Hepatocyte (in vitro differentiated cells): Measurements from ENCODE around the gene ERCC1. TPM values are rescaled to one million over a fixed set of nuclear protein-coding genes. Genes with fewer than 3 reads are reported as not detected.

Experiments used
- DNase-seq: peaks from one replicate; pipeline ENCODE4 v3.0.0-alpha.2; 2016; ENCODE audit warnings: low spot score
- H2AFZ ChIP-seq: fragments of 200-600 bp; sonication (generic); 2 replicates; pipeline ENCODE4 v1.6.0; 2016; ENCODE audit warnings: antibody characterized with exemption, mild to moderate bottlenecking
- H3K27ac ChIP-seq: fragments of 200-600 bp; sonication (generic); 2 replicates; pipeline ENCODE4 v1.5.1; 2016; ENCODE audit warnings: mild to moderate bottlenecking
- H3K27me3 ChIP-seq: fragments of 200-600 bp; sonication (generic); 2 replicates; pipeline ENCODE4 v1.6.1; 2016
- H3K36me3 ChIP-seq: fragments of 200-600 bp; sonication (generic); replicated peaks from 2 replicates; pipeline ENCODE4 v1.5.1; 2016; ENCODE audit warnings: low read depth; ENCODE audit not compliant: insufficient read depth
- H3K4me1 ChIP-seq: fragments of 200-600 bp; sonication (generic); 2 replicates; pipeline ENCODE4 v1.5.1; 2016; ENCODE audit warnings: mild to moderate bottlenecking, moderate library complexity; ENCODE audit not compliant: insufficient read depth
- H3K4me2 ChIP-seq: fragments of 200-600 bp; sonication (generic); 2 replicates; pipeline ENCODE4 v1.6.0; 2016
- H3K4me3 ChIP-seq: fragments of 200-600 bp; sonication (generic); 2 replicates; pipeline ENCODE4 v1.5.1; 2016; ENCODE audit warnings: mild to moderate bottlenecking
- H3K79me2 ChIP-seq: fragments of 200-600 bp; sonication (generic); 2 replicates; pipeline ENCODE4 v1.6.0; 2017; ENCODE audit warnings: mild to moderate bottlenecking
- H3K9me2 ChIP-seq: fragments of 200-600 bp; sonication (generic); replicated peaks from 2 replicates; pipeline ENCODE4 v1.6.0; 2017; ENCODE audit warnings: mild to moderate bottlenecking; ENCODE audit not compliant: insufficient read depth
- H3K9me3 ChIP-seq: fragments of 200-600 bp; sonication (generic); 2 replicates; pipeline ENCODE4 v1.5.1; 2016; ENCODE audit warnings: low read depth, mild to moderate bottlenecking
- H4K20me1 ChIP-seq: fragments of 200-600 bp; sonication (generic); 2 replicates; pipeline ENCODE4 v1.6.0; 2016; ENCODE audit warnings: mild to moderate bottlenecking; ENCODE audit not compliant: insufficient read depth, poor library complexity, severe bottlenecking
- CTCF ChIP-seq: fragments of 200-600 bp; sonication (generic); IDR thresholded peaks from 2 replicates; pipeline ENCODE4 v1.5.1; 2016; ENCODE audit warnings: antibody characterized with exemption, mild to moderate bottlenecking; ENCODE audit not compliant: poor library complexity
- EZH2 ChIP-seq: fragments of 200-600 bp; sonication (generic); IDR thresholded peaks from 2 replicates; pipeline ENCODE4 v1.6.1; 2016; ENCODE audit warnings: antibody characterized with exemption, mild to moderate bottlenecking, borderline replicate concordance
- EZH2phosphoT487 ChIP-seq: fragments of 200-600 bp; sonication (generic); IDR thresholded peaks from one replicate; pipeline ENCODE4 v1.6.1; 2018; ENCODE audit warnings: antibody characterized with exemption, mild to moderate bottlenecking, low read depth, moderate library complexity; ENCODE audit not compliant: unreplicated experiment, severe bottlenecking
- WGBS: methylation state at CpG from one replicate; pipeline ENCODE4 v1.1.6; 2016; ENCODE audit warnings: low lambda C conversion rate; ENCODE audit errors: missing lambda C conversion rate; 5-methylcytosine and 5-hydroxymethylcytosine counted together
- polyA plus RNA-seq: library from polyadenylated mRNA; unstranded; fragments of >200 nt; fragmentation: Nextera tagmentation; extraction: Ambion mirVana; gene quantifications from 2 replicates; pipeline ENCODE4 v1.2.1, GENCODE V29; 2016
- total RNA-seq: library from RNA; depleted of rRNA; stranded (reverse); fragments of >200 nt; gene quantifications from 2 replicates; pipeline ENCODE4 v1.2.3, GENCODE V29; 2014

The ERCC1 gene
- total and polyA plus RNA-seq, 2 experiments from 2014 or later: 42.5 to 66.7 TPM

DNA sequence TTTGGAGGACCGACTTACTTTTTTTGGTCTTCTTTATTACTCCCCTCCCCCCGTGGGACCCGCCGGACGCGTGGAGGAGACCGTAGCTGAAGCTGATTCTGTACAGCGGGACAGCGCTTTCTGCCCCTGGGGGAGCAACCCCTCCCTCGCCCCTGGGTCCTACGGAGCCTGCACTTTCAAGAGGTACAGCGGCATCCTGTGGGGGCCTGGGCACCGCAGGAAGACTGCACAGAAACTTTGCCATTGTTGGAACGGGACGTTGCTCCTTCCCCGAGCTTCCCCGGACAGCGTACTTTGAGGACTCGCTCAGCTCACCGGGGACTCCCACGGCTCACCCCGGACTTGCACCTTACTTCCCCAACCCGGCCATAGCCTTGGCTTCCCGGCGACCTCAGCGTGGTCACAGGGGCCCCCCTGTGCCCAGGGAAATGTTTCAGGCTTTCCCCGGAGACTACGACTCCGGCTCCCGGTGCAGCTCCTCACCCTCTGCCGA lies 44.5 kb upstream of the ERCC1 start:
- no peaks in the 10 kb centered on the region for H3K9me3 ChIP-seq
- peak overlapping the region; percentile 96 for H3K4me2 ChIP-seq
- H3K36me3 ChIP-seq: no peaks in the 10 kb centered on the region
- TF ChIP-seq EZH2 (no peak), CTCF (no peak), EZH2phosphoT487 (no peak)
- H3K79me2 ChIP-seq: no peaks in the 10 kb centered on the region
- WGBS: 3% methylated on average over 31 of the region's 31 CpGs
- H3K27ac ChIP-seq: peak overlapping the region; percentile 91
- H3K4me3 ChIP-seq: peak overlapping the region; percentile 90
- H3K27me3 ChIP-seq: peaks cover 16% of the 10 kb centered on the region
- H3K9me2 ChIP-seq: no peaks in the 10 kb centered on the region
- DNase-seq: peak; percentile 57
- no peak overlapping the region for H2AFZ ChIP-seq
- H4K20me1 ChIP-seq: no peaks in the 10 kb centered on the region
- peaks cover 7% of the 10 kb centered on the region for H3K4me1 ChIP-seq

DNA sequence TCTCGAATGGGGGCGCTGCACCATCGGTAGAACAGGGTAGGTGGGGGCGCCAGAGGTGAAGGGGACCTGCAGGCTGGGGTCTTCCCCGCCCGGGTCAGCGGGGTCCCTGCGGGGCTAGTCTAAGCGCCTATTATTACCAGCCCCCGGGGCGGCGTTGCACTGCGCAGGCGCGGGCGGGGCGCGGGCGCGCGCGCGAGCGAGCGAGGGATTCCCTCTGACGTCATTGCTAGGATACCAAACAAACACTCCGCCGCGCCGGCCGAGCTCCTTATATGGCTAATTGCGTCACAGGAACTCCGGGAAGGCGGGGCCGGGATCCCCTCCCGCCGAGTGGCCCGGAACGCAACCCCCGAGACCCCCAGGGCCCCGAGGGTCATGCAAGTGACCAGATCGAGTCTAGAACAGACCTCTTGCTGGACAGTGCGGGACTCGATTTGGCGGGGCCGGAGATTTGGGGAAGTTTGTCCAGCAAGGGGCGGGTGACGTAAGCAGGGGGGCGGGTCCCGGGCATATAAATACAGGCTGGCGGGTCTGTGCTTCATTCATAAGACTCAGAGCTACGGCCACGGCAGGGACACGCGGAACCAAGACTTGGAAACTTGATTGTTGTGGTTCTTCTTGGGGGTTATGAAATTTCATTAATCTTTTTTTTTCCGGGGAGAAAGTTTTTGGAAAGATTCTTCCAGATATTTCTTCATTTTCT lies 43.9 kb upstream of the ERCC1 start, which contains the start of gene FOSB:
Gene FOSB, plus strand, starts transcription at position 541 of the 703 bp plus-strand sequence. CDS start 591 bp downstream, outside the sequence.
- Histone ChIP-seq H3K27me3 (peaks cover 11% of the 10 kb centered on the region), H3K4me2 (peak within 1 kb of the TSS; percentile 96), H3K36me3 (no peaks in the 10 kb centered on the region), H3K9me3 (no peaks in the 10 kb centered on the region), H3K4me3 (peak within 1 kb of the TSS; percentile 90), H3K9me2 (no peaks in the 10 kb centered on the region), H3K79me2 (no peaks in the 10 kb centered on the region), H3K27ac (peak within 1 kb of the TSS; percentile 91), H4K20me1 (no peaks in the 10 kb centered on the region), H2AFZ (peak within 1 kb of the TSS; percentile 99), H3K4me1 (peaks cover 7% of the 10 kb centered on the region)
- WGBS: under 1% methylated on average over 52 of the region's 56 CpGs
- TF ChIP-seq CTCF (peak; percentile 31), EZH2 (no peak)
- peak; percentile 99 for DNase-seq

- Histone ChIP-seq H3K27me3 (peaks cover 6% of the 10 kb centered on the region), H3K4me1 (peaks cover 7% of the 10 kb centered on the region), H4K20me1 (no peaks in the 10 kb centered on the region), H3K9me3 (no peaks in the 10 kb centered on the region), H2AFZ (peak overlapping the region; percentile 99), H3K79me2 (no peaks in the 10 kb centered on the region), H3K4me2 (peak overlapping the region; percentile 96), H3K36me3 (no peaks in the 10 kb centered on the region), H3K9me2 (no peaks in the 10 kb centered on the region), H3K27ac (peak overlapping the region; percentile 54), H3K4me3 (peak overlapping the region; percentile 90)
- TF ChIP-seq EZH2 (no peak), EZH2phosphoT487 (no peak)
- WGBS: 2% methylated on average over 11 of the region's 11 CpGs
- peak; percentile 26 for DNase-seq
Measured at GRCh38 chr19:45467115-45467455, 43.4 kb upstream of the ERCC1 start.

DNA sequence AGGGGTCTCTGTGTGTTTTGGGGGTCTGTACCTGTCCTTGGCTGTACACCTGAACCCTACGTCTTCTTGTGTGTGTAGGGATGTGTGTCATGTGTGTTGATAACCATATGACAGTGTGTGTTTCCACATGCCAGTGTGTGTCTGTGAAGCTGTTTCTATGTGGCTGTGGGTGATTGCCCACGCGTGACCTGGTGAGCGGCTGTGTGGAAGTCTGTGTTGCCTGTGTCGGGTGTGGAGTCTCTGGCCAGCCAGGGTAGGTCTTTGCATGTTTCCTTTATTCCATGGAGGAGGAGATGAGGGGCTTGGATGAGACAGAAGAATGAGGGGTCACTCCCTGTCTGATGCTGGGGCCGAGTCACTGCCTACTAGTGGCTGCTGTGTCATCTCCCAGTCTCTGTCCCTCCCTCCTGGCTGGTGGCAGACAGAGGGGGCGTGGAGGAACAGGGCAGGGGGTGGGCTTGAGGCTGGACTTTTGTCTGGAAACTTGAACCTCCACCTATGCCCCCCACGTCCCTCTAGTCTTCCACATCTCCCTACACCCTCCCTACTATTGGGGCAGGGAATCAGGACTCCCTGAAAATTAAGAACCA lies 41.2 kb upstream of the ERCC1 start:
- Histone ChIP-seq H2AFZ (no peak overlapping the region), H3K4me1 (peaks cover 7% of the 10 kb centered on the region), H3K4me3 (no peak overlapping the region), H3K9me2 (no peaks in the 10 kb centered on the region), H3K27me3 (no peaks in the 10 kb centered on the region), H3K9me3 (no peaks in the 10 kb centered on the region), H4K20me1 (no peaks in the 10 kb centered on the region), H3K36me3 (no peaks in the 10 kb centered on the region), H3K27ac (no peak overlapping the region), H3K79me2 (no peaks in the 10 kb centered on the region), H3K4me2 (no peak overlapping the region)
- TF ChIP-seq EZH2 (no peak), CTCF (no peak), EZH2phosphoT487 (no peak)
- 74% methylated on average over 7 of the region's 8 CpGs for WGBS
- peak; percentile 17 for DNase-seq
